ENCODE results near the gene MYD88. TPM values are rescaled to one million over a fixed set of nuclear protein-coding genes. Genes with fewer than 3 reads are reported as not detected.

MYD88 gene
- total and polyA plus RNA-seq, 2 donors from 2014 or later = 20.8 to 34.5 TPM

DNA sequence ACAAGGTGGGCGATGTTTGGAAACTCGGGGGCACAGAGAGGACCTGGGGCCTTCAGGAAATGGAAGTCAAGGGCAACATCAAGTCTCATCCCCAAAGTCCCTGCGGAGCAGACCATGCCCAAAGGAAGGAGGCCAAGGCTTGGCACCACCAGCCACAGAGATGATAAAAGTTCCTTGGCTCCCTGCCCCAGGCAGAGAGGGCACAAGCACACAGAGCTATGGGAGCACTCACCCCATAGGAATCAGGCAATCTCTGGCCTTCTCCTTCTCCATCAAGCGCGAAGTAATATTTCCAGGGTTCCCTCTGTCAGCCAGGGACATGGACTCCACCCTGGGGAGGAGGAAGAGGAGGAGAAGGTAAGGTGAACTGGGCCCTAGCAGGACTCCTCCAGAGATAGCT, 9.4 kb upstream of the MYD88 start:
- Histone ChIP-seq H3K27ac (ENCODE audit: low read depth in 2 of 2, low read length in 2 of 2) (peak overlapping the region in 1 of 2 donors; percentile 13), H3K36me3 (ENCODE audit: control insufficient read depth in 2 of 3, insufficient read depth in 3 of 3, low read length in 3 of 3) (peaks cover 5 to 76% (median 56%) of the 10 kb centered on the region in 3 donors)
- no peak for FAIRE-seq

DNA sequence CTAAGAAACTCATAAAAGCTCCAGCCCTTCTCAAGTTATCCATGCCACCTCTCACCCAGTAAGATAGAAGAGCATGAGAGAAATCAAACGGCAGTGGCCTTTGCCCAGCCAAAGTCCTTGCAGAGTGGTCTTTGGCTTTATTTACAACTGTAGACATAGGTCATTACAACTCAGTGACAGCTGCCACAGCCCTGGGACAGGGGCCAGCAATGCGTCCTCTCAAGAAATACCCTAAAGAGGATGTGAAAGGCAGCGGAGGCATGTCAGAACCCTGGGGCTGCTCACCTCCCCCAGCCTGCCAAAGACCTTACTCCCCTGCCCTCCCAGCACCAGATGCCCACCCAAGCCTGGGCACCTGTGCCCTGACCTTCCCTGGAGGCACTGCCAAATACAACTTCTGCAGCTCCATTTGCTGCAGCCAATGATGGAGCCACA, 7.8 kb upstream of the MYD88 start:
- Histone ChIP-seq H3K4me1 (ENCODE audit: control insufficient read depth in 2 of 3, insufficient read depth in 2 of 3, low read depth in 1 of 3, low read length in 3 of 3) (peaks cover 0 to 47% (median 35%) of the 10 kb centered on the region in 3 donors), H3K9me3 (ENCODE audit: control insufficient read depth in 2 of 3, insufficient read depth in 1 of 3, low read length in 3 of 3) (no peaks in the 10 kb centered on the region), H3K4me3 (ENCODE audit: low read length in 3 of 3) (peak overlapping the region in 1 of 3 donors; percentile 4), H3K36me3 (ENCODE audit: control insufficient read depth in 2 of 3, insufficient read depth in 3 of 3, low read length in 3 of 3) (peaks cover 5 to 76% (median 47%) of the 10 kb centered on the region in 3 donors), H3K9ac (ENCODE audit: low read length in 3 of 3) (no peak overlapping the region), H3K27ac (ENCODE audit: low read depth in 2 of 2, low read length in 2 of 2) (peak overlapping the region in 1 of 2 donors; percentile 12), H3K27me3 (ENCODE audit: control insufficient read depth, insufficient read depth, low read length) (no peaks in the 10 kb centered on the region)
- TF ChIP-seq, protein P1, sequence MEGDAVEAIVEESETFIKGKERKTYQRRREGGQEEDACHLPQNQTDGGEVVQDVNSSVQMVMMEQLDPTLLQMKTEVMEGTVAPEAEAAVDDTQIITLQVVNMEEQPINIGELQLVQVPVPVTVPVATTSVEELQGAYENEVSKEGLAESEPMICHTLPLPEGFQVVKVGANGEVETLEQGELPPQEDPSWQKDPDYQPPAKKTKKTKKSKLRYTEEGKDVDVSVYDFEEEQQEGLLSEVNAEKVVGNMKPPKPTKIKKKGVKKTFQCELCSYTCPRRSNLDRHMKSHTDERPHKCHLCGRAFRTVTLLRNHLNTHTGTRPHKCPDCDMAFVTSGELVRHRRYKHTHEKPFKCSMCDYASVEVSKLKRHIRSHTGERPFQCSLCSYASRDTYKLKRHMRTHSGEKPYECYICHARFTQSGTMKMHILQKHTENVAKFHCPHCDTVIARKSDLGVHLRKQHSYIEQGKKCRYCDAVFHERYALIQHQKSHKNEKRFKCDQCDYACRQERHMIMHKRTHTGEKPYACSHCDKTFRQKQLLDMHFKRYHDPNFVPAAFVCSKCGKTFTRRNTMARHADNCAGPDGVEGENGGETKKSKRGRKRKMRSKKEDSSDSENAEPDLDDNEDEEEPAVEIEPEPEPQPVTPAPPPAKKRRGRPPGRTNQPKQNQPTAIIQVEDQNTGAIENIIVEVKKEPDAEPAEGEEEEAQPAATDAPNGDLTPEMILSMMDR (IDR thresholded peaks at IDR 0.05; ENCODE audit: borderline replicate concordance, extremely low read depth, insufficient read depth) = no peak
- no peak for DNase-seq
- FAIRE-seq = no peak
- intact Hi-C loops (cut with DNase I) = no loop called here

More for the DNA sequence above, 9.4 kb upstream of the MYD88 start:
- H3K9me3 ChIP-seq (ENCODE audit: control insufficient read depth in 2 of 3, insufficient read depth in 1 of 3, low read length in 3 of 3) = no peaks in the 10 kb centered on the region
- no peak overlapping the region for H3K4me3 ChIP-seq (ENCODE audit: low read length in 3 of 3)
- no peaks in the 10 kb centered on the region for H3K27me3 ChIP-seq (ENCODE audit: control insufficient read depth, insufficient read depth, low read length)
- DNase-seq = peak in 1 of 5 donors; percentile 5
- H3K9ac ChIP-seq (ENCODE audit: low read length in 3 of 3) = no peak overlapping the region
- peaks cover 0 to 42% (median 35%) of the 10 kb centered on the region in 3 donors for H3K4me1 ChIP-seq (ENCODE audit: control insufficient read depth in 2 of 3, insufficient read depth in 2 of 3, low read depth in 1 of 3, low read length in 3 of 3)
- TF ChIP-seq, protein P1 (IDR thresholded peaks at IDR 0.05; ENCODE audit: borderline replicate concordance, extremely low read depth, insufficient read depth) = no peak
- intact Hi-C loops (cut with DNase I) = no loop called here

DNA sequence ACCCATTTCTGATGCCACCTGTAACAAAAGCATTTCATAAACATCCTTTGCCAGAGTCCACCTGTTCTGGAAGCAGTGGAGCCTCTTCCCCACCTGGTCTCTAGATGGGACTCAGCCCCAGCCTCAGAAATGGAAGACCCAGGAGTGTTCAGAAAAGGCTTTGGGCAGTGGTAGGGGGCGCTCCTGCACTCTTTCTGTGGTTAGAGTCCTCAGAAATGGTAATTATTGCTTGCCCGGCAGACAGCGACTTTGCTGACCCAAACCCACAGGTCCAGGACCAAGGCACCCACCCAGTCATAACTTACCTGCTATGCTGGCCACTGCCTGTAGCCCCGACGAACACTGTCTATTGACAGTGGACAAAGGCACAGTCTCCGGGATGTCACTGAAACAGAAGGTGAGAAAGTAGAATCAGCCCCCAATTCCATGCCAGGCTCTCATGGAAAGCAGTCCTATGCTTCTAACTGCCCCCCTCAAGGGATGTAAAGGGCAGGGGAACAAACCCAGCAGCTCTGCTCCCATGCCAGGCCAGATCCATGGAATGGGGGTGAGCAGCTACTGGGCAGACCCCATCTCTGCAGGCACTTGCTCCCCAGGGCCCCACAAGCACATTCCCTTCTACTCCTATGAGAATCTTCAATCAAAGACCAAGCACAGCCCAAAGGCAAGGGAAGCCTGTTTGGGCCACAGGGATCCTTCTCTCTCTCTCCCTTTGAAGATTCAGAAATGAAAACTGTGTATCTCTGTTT, 6.7 kb upstream of the MYD88 start:
- H3K9ac ChIP-seq (ENCODE audit: low read length in 3 of 3) = no peak overlapping the region
- H3K4me3 ChIP-seq (ENCODE audit: low read length in 3 of 3) = no peak overlapping the region
- TF ChIP-seq, protein P1 (IDR thresholded peaks at IDR 0.05; ENCODE audit: borderline replicate concordance, extremely low read depth, insufficient read depth) = peak; percentile 19
- no peaks in the 10 kb centered on the region for H3K27me3 ChIP-seq (ENCODE audit: control insufficient read depth, insufficient read depth, low read length)
- DNase-seq (peak in 4 of 5 donors; percentile 13 to 65 (median 42)), FAIRE-seq (no peak)
- intact Hi-C loops (cut with DNase I) = no loop called here
- H3K9me3 ChIP-seq (ENCODE audit: control insufficient read depth in 2 of 3, insufficient read depth in 1 of 3, low read length in 3 of 3) = no peaks in the 10 kb centered on the region
- peaks cover 5 to 68% (median 39%) of the 10 kb centered on the region in 3 donors for H3K36me3 ChIP-seq (ENCODE audit: control insufficient read depth in 2 of 3, insufficient read depth in 3 of 3, low read length in 3 of 3)
- peaks cover 0 to 47% (median 32%) of the 10 kb centered on the region in 3 donors for H3K4me1 ChIP-seq (ENCODE audit: control insufficient read depth in 2 of 3, insufficient read depth in 2 of 3, low read depth in 1 of 3, low read length in 3 of 3)
- peak overlapping the region; percentile 56 to 59 for H3K27ac ChIP-seq (ENCODE audit: low read depth in 2 of 2, low read length in 2 of 2)

All from kidney (tissue), 14 donors.